Measurements from ENCODE around the gene IP6K3. TPM values are rescaled to one million over a fixed set of nuclear protein-coding genes. Genes with fewer than 3 reads are reported as not detected.
A peak's percentile ranks its signal among the peaks of the same experiment; 100 is the strongest.

The IP6K3 gene
- total RNA-seq, 5 donors from 2014 or later (not counting 1 experiment from before 2014, with no cell fraction given): not detected

GRCh38 chr6:33769248-33769821 is 22.6 kb upstream of the IP6K3 start:
- Mint-ChIP-seq H3K36me3 (peaks cover 10% of the 10 kb centered on the region), H3K27ac (no peak overlapping the region), H3K9me3 (no peaks in the 10 kb centered on the region), H3K27me3 (peaks cover 5 to 11% of the 10 kb centered on the region in 2 donors), H3K4me3 (no peak overlapping the region), H3K4me1 (peaks cover 10 to 15% (median 14%) of the 10 kb centered on the region in 3 donors)
- H3K27ac ChIP-seq (ENCODE audit: low read length): no peak overlapping the region
- peaks cover 0 to 23% of the 10 kb centered on the region in 2 donors for H3K36me3 ChIP-seq (ENCODE audit: control insufficient read depth in 2 of 2, extremely low read depth in 1 of 2, insufficient read depth in 1 of 2, low read length in 1 of 2)
- no peaks in the 10 kb centered on the region for H3K9me3 ChIP-seq
- H3K27me3 ChIP-seq (replicated peaks in 1 of 2; ENCODE audit: control insufficient read depth in 2 of 2, extremely low read depth in 1 of 2, insufficient read depth in 2 of 2, low read length in 1 of 2): peaks cover 0 to 36% of the 10 kb centered on the region in 2 experiments
- no peak overlapping the region for H3K4me3 ChIP-seq (ENCODE audit: control insufficient read depth in 1 of 2, extremely low read depth in 1 of 2, low read length in 1 of 2)
- DNase-seq (no peak), ATAC-seq (replicated peaks in 1 of 4) (no peak)
- ChIA-PET POLR2A (no interaction called here), CTCF (interaction anchor here in 1 of 2 donors (0.8 to 3.1 kb wide), 2 partner anchors 256 to 258 kb away, joined by 3 to 12 read pairs; no protein-coding TSS in a partner anchor)
- WGBS (ENCODE audit: insufficient coverage): 82% methylated on average over 6 of the region's 10 CpGs
- peaks cover 0 to 20% of the 10 kb centered on the region in 2 experiments for H3K4me1 ChIP-seq (ENCODE audit: control insufficient read depth in 1 of 2, extremely low read depth in 1 of 2, insufficient read depth in 2 of 2, low read length in 2 of 2)

- Mint-ChIP-seq H3K27me3 (peaks cover 5 to 11% of the 10 kb centered on the region in 2 donors), H3K27ac (no peak overlapping the region), H3K4me3 (no peak overlapping the region), H3K9me3 (no peaks in the 10 kb centered on the region), H3K4me1 (peaks cover 10 to 15% (median 14%) of the 10 kb centered on the region in 3 donors), H3K36me3 (peaks cover 10% of the 10 kb centered on the region)
- H3K27ac ChIP-seq (ENCODE audit: low read length): no peak overlapping the region
- no peak overlapping the region for H3K4me3 ChIP-seq (ENCODE audit: control insufficient read depth in 1 of 2, extremely low read depth in 1 of 2, low read length in 1 of 2)
- peak; percentile 52 to 63 (median 62) for ATAC-seq (replicated peaks in 1 of 4)
- H3K9me3 ChIP-seq: no peaks in the 10 kb centered on the region
- H3K4me1 ChIP-seq (ENCODE audit: control insufficient read depth in 1 of 2, extremely low read depth in 1 of 2, insufficient read depth in 2 of 2, low read length in 2 of 2): peaks cover 0 to 20% of the 10 kb centered on the region in 2 experiments
- H3K36me3 ChIP-seq (ENCODE audit: control insufficient read depth in 2 of 2, extremely low read depth in 1 of 2, insufficient read depth in 1 of 2, low read length in 1 of 2): peaks cover 0 to 19% of the 10 kb centered on the region in 2 donors
- POLR2A ChIA-PET: no interaction called here
- CTCF ChIA-PET: no interaction called here
- peaks cover 0 to 41% of the 10 kb centered on the region in 2 experiments for H3K27me3 ChIP-seq (replicated peaks in 1 of 2; ENCODE audit: control insufficient read depth in 2 of 2, extremely low read depth in 1 of 2, insufficient read depth in 2 of 2, low read length in 1 of 2)
- DNase-seq: peak; percentile 16 to 77 (median 55)
- WGBS (ENCODE audit: insufficient coverage): 3% methylated on average over 4 of the region's 7 CpGs
Measured at GRCh38 chr6:33768644-33769120, 22.0 kb upstream of the IP6K3 start.

- Mint-ChIP-seq H3K27ac (no peak overlapping the region), H3K36me3 (no peaks in the 10 kb centered on the region), H3K9me3 (no peaks in the 10 kb centered on the region), H3K4me3 (no peak overlapping the region), H3K27me3 (peaks cover 5 to 12% of the 10 kb centered on the region in 2 donors), H3K4me1 (peaks cover 10 to 14% (median 10%) of the 10 kb centered on the region in 3 donors)
- Histone ChIP-seq H3K9me3 (no peaks in the 10 kb centered on the region), H3K27me3 (replicated peaks in 1 of 2; ENCODE audit: control insufficient read depth in 2 of 2, extremely low read depth in 1 of 2, insufficient read depth in 2 of 2, low read length in 1 of 2) (peaks cover 0 to 48% of the 10 kb centered on the region in 2 experiments), H3K4me1 (ENCODE audit: control insufficient read depth in 1 of 2, extremely low read depth in 1 of 2, insufficient read depth in 2 of 2, low read length in 2 of 2) (peaks cover 0 to 18% of the 10 kb centered on the region in 2 experiments), H3K27ac (ENCODE audit: low read length) (no peak overlapping the region), H3K4me3 (ENCODE audit: control insufficient read depth in 1 of 2, extremely low read depth in 1 of 2, low read length in 1 of 2) (no peak overlapping the region), H3K36me3 (ENCODE audit: control insufficient read depth in 2 of 2, extremely low read depth in 1 of 2, insufficient read depth in 1 of 2, low read length in 1 of 2) (peaks cover 0 to 6% of the 10 kb centered on the region in 2 donors)
- DNase-seq (no peak), ATAC-seq (replicated peaks in 1 of 4) (no peak)
- 86% methylated on average over 4 of the region's 11 CpGs for WGBS (ENCODE audit: insufficient coverage)
- ChIA-PET CTCF (interaction anchor here in 1 of 2 donors (0.5 to 1.0 kb wide), 3 partner anchors 217 to 600 kb away, joined by 3 read pairs; no protein-coding TSS in a partner anchor), POLR2A (no interaction called here)
Measured at GRCh38 chr6:33766921-33767907, 20.5 kb upstream of the IP6K3 start.

DNA sequence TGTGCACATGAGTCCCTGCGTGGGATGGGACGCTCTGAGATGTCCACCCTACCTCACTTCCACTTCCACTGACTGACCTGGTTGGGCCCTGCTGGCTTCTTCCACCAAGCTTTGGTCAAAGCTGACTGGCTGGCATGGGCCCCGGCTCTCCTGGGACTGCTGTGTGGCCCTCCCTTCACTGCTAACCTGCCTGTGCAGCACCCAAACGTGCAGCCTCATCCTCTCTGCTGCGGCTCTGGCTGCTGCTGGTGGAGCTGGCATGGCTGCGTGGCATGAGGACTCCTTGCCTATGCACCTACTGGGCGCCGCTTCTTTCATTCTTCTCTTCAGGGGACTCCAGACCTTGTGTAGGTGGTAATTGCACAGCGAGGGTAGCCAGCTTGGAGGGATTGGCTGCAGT is 18.7 kb upstream of the IP6K3 start:
- Histone ChIP-seq H3K9me3 (no peaks in the 10 kb centered on the region), H3K27ac (ENCODE audit: low read length) (no peak overlapping the region), H3K4me1 (ENCODE audit: control insufficient read depth in 1 of 2, extremely low read depth in 1 of 2, insufficient read depth in 2 of 2, low read length in 2 of 2) (peaks cover 0 to 10% of the 10 kb centered on the region in 2 experiments), H3K36me3 (ENCODE audit: control insufficient read depth in 2 of 2, extremely low read depth in 1 of 2, insufficient read depth in 1 of 2, low read length in 1 of 2) (no peaks in the 10 kb centered on the region), H3K27me3 (replicated peaks in 1 of 2; ENCODE audit: control insufficient read depth in 2 of 2, extremely low read depth in 1 of 2, insufficient read depth in 2 of 2, low read length in 1 of 2) (peaks cover 0 to 55% of the 10 kb centered on the region in 2 experiments), H3K4me3 (ENCODE audit: control insufficient read depth in 1 of 2, extremely low read depth in 1 of 2, low read length in 1 of 2) (no peak overlapping the region)
- H3K27ac Mint-ChIP-seq: peak overlapping the region in 1 of 2 donors; percentile 49
- 89% methylated on average over 4 of the region's 9 CpGs for WGBS (ENCODE audit: insufficient coverage)
- ChIA-PET POLR2A (no interaction called here), CTCF (no interaction called here)
- H3K36me3 Mint-ChIP-seq: no peaks in the 10 kb centered on the region
- H3K4me1 Mint-ChIP-seq: peaks cover 3 to 11% (median 8%) of the 10 kb centered on the region in 3 donors
- ATAC-seq (replicated peaks in 1 of 4) (no peak), DNase-seq (no peak)
- peaks cover 5 to 13% of the 10 kb centered on the region in 2 donors for H3K27me3 Mint-ChIP-seq
- H3K4me3 Mint-ChIP-seq: no peak overlapping the region
- no peaks in the 10 kb centered on the region for H3K9me3 Mint-ChIP-seq

DNA sequence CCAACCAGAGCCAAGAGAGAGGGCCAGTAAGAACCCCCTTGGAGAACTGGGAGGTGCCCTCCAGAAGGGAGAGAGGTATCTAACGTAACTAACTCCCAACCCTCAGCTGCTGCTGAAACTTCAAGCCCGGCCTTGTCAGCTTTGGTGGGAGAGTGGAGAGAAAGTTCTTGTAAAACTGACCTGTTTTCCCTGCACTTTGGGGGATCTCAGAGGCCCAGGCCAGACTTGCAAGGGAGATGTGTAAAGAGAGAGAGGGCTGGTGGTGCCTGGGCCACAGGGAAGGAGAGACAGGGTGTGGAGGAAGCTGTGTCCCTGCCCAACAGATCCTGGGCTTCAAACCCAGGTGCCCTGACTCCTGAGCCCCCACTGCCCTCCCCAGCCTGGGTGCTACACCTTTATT is 17.3 kb upstream of the IP6K3 start:
- Histone ChIP-seq H3K27ac (ENCODE audit: low read length) (no peak overlapping the region), H3K27me3 (replicated peaks in 1 of 2; ENCODE audit: control insufficient read depth in 2 of 2, extremely low read depth in 1 of 2, insufficient read depth in 2 of 2, low read length in 1 of 2) (peaks cover 0 to 47% of the 10 kb centered on the region in 2 experiments), H3K4me3 (ENCODE audit: control insufficient read depth in 1 of 2, extremely low read depth in 1 of 2, low read length in 1 of 2) (no peak overlapping the region), H3K4me1 (ENCODE audit: control insufficient read depth in 1 of 2, extremely low read depth in 1 of 2, insufficient read depth in 2 of 2, low read length in 2 of 2) (peaks cover 0 to 10% of the 10 kb centered on the region in 2 experiments), H3K36me3 (ENCODE audit: control insufficient read depth in 2 of 2, extremely low read depth in 1 of 2, insufficient read depth in 1 of 2, low read length in 1 of 2) (no peaks in the 10 kb centered on the region), H3K9me3 (no peaks in the 10 kb centered on the region)
- ChIA-PET CTCF (no interaction called here), POLR2A (no interaction called here)
- Mint-ChIP-seq H3K4me1 (peaks cover 3 to 11% (median 8%) of the 10 kb centered on the region in 3 donors), H3K4me3 (no peak overlapping the region), H3K27ac (no peak overlapping the region), H3K27me3 (peaks cover 5 to 13% of the 10 kb centered on the region in 2 donors), H3K36me3 (no peaks in the 10 kb centered on the region), H3K9me3 (no peaks in the 10 kb centered on the region)
- ATAC-seq (replicated peaks in 1 of 4): no peak
- WGBS (ENCODE audit: insufficient coverage): no CpG with 5 or more reads among the region's 2 CpGs
- no peak for DNase-seq

GRCh38 chr6:33763483-33763882 is 16.8 kb upstream of the IP6K3 start:
- peaks cover 0 to 42% of the 10 kb centered on the region in 2 experiments for H3K27me3 ChIP-seq (replicated peaks in 1 of 2; ENCODE audit: control insufficient read depth in 2 of 2, extremely low read depth in 1 of 2, insufficient read depth in 2 of 2, low read length in 1 of 2)
- H3K27ac ChIP-seq (ENCODE audit: low read length): no peak overlapping the region
- Mint-ChIP-seq H3K27me3 (peaks cover 5 to 12% of the 10 kb centered on the region in 2 donors), H3K4me3 (no peak overlapping the region), H3K9me3 (no peaks in the 10 kb centered on the region), H3K4me1 (peaks cover under 1 to 9% (median 7%) of the 10 kb centered on the region in 3 donors), H3K36me3 (no peaks in the 10 kb centered on the region), H3K27ac (no peak overlapping the region)
- ATAC-seq (replicated peaks in 1 of 4) (no peak), DNase-seq (no peak)
- no peaks in the 10 kb centered on the region for H3K9me3 ChIP-seq
- no peaks in the 10 kb centered on the region for H3K36me3 ChIP-seq (ENCODE audit: control insufficient read depth in 2 of 2, extremely low read depth in 1 of 2, insufficient read depth in 1 of 2, low read length in 1 of 2)
- H3K4me1 ChIP-seq (ENCODE audit: control insufficient read depth in 1 of 2, extremely low read depth in 1 of 2, insufficient read depth in 2 of 2, low read length in 2 of 2): peaks cover 0 to 6% of the 10 kb centered on the region in 2 experiments
- WGBS (ENCODE audit: insufficient coverage): 72% methylated on average over 3 of the region's 6 CpGs
- POLR2A ChIA-PET: no interaction called here
- no peak overlapping the region for H3K4me3 ChIP-seq (ENCODE audit: control insufficient read depth in 1 of 2, extremely low read depth in 1 of 2, low read length in 1 of 2)
- CTCF ChIA-PET: no interaction called here
